Measurements from ENCODE around the gene KLK5. TPM values are rescaled to one million over a fixed set of nuclear protein-coding genes. Genes with fewer than 3 reads are reported as not detected.

KLK5 gene
- total RNA-seq, 2 donors from 2014 or later, result not detected

DNA sequence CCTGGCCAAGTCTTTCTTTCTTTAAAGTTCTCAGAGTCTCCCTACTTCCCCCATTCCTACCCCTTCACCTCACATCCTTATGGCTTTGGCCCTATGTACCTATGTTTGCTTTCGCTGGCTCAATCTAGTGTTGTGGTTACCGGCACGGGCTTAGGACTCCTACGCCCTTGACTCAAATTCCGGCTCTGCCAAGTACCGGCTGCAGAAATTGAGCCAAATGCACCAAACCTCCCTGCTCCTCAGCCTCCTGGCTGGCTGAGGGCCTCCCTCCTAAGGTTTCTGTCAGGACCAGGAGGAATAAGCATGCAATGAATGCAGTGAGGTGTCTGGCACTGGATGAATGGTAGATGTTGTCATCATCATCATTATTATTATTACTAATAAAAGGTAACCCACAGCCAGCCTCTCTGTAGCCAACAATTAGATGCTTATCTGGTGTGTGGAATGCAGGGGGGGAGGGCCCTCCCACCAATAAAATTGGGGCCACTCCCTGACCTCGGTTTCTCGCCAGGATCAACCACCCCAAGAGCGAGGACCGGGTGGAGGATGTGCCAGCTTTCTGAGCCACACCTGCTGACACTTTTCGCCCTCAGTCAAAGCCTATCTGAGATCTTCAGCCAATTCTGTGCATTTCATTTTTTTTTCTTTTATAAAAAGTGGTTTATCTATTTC lies 20.7 kb downstream of the KLK5 start:
- no peak overlapping the region for H3K4me3 ChIP-seq
- TF ChIP-seq, protein P1, sequence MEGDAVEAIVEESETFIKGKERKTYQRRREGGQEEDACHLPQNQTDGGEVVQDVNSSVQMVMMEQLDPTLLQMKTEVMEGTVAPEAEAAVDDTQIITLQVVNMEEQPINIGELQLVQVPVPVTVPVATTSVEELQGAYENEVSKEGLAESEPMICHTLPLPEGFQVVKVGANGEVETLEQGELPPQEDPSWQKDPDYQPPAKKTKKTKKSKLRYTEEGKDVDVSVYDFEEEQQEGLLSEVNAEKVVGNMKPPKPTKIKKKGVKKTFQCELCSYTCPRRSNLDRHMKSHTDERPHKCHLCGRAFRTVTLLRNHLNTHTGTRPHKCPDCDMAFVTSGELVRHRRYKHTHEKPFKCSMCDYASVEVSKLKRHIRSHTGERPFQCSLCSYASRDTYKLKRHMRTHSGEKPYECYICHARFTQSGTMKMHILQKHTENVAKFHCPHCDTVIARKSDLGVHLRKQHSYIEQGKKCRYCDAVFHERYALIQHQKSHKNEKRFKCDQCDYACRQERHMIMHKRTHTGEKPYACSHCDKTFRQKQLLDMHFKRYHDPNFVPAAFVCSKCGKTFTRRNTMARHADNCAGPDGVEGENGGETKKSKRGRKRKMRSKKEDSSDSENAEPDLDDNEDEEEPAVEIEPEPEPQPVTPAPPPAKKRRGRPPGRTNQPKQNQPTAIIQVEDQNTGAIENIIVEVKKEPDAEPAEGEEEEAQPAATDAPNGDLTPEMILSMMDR (IDR thresholded peaks at IDR 0.05), result no peak
- DNase-seq (ENCODE audit: low spot score), result no peak
- H3K4me1 ChIP-seq (ENCODE audit: control insufficient read depth in 1 of 2, low read depth in 2 of 2), result no peaks in the 10 kb centered on the region
- no peaks in the 10 kb centered on the region for H3K9me3 ChIP-seq
- H3K36me3 ChIP-seq, result no peaks in the 10 kb centered on the region
- no peak for ATAC-seq (ENCODE audit: insufficient number of reproducible peaks, low FRiP score, low read depth)
- no peak overlapping the region for H3K27ac ChIP-seq
- no peaks in the 10 kb centered on the region for H3K27me3 ChIP-seq (replicated peaks; ENCODE audit: insufficient read depth)

DNA sequence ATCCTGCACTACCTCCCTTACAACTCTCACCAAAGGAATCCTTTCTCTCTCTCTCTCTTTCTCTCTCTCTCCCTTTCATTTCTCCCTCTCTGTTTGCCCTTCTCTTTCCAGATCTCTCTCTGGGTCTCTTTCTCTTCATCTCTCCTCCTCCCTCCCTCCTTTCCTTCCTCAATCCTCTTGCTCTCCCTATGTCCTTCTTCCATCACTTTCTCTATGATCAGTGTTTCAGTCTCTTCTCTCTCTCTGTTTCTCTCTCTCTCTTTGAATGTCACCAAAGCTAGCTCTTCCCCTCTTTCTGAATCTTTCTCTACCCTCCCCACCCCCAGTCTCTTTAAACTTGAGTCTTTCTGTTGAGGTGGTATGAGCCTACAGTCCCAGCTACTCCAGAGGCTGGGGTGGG lies 21.8 kb downstream of the KLK5 start:
- DNase-seq (ENCODE audit: low spot score) (no peak), ATAC-seq (ENCODE audit: insufficient number of reproducible peaks, low FRiP score, low read depth) (no peak)
- Histone ChIP-seq H3K36me3 (no peaks in the 10 kb centered on the region), H3K9me3 (no peaks in the 10 kb centered on the region), H3K4me1 (ENCODE audit: control insufficient read depth in 1 of 2, low read depth in 2 of 2) (no peaks in the 10 kb centered on the region), H3K27ac (no peak overlapping the region), H3K27me3 (replicated peaks; ENCODE audit: insufficient read depth) (no peaks in the 10 kb centered on the region), H3K4me3 (no peak overlapping the region)
- TF ChIP-seq, protein P1 (IDR thresholded peaks at IDR 0.05), result no peak

DNA sequence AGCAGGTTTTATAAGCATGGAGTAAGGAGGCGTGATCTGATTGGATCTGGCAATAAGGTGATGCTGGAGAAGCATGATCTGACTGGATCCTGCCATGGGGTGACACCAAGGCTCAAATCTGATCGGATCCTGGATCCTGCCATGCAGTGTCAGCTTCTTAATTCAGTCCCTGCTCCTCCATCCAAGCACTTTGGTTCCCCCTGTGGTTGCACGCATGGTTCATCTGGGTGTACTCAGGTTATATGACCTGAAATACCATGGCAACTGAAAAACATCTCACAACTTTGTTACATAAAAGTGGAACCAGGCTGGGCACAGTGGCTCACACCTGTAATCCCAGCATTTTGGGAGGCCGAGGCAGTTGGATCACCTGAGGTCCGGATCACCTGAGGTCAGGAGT lies 24.0 kb downstream of the KLK5 start:
- ATAC-seq (ENCODE audit: insufficient number of reproducible peaks, low FRiP score, low read depth) (no peak), DNase-seq (ENCODE audit: low spot score) (no peak)
- Histone ChIP-seq H3K4me3 (no peak overlapping the region), H3K27me3 (replicated peaks; ENCODE audit: insufficient read depth) (no peaks in the 10 kb centered on the region), H3K27ac (no peak overlapping the region), H3K9me3 (no peaks in the 10 kb centered on the region), H3K36me3 (no peaks in the 10 kb centered on the region), H3K4me1 (ENCODE audit: control insufficient read depth in 1 of 2, low read depth in 2 of 2) (no peaks in the 10 kb centered on the region)
- TF ChIP-seq, protein P1 (IDR thresholded peaks at IDR 0.05), result no peak

DNA sequence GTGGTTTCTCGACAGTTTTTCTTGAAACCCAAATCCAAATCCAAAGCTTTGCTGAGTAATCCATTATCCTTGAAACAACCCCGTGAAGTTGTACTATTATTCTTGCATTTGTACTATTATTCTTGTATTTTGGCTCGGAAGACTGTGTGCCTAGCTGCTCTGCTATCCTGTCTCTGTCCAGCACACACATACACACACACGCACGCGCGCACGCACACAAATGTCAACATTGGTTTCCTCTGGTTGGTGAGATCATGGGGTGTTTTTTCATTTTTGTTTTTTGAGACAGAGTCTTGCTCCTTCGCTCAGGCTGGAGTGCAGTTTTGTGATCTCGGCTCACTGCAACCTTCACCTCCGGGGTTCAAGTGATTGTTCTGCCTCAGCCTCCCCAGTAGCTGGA lies 26.7 kb downstream of the KLK5 start:
- H3K27ac ChIP-seq, result no peak overlapping the region
- no peaks in the 10 kb centered on the region for H3K9me3 ChIP-seq
- H3K4me1 ChIP-seq (ENCODE audit: control insufficient read depth in 1 of 2, low read depth in 2 of 2), result no peaks in the 10 kb centered on the region
- no peaks in the 10 kb centered on the region for H3K27me3 ChIP-seq (replicated peaks; ENCODE audit: insufficient read depth)
- TF ChIP-seq, protein P1 (IDR thresholded peaks at IDR 0.05), result no peak
- H3K4me3 ChIP-seq, result no peak overlapping the region
- no peak for ATAC-seq (ENCODE audit: insufficient number of reproducible peaks, low FRiP score, low read depth)
- no peak for DNase-seq (ENCODE audit: low spot score)
- no peaks in the 10 kb centered on the region for H3K36me3 ChIP-seq

DNA sequence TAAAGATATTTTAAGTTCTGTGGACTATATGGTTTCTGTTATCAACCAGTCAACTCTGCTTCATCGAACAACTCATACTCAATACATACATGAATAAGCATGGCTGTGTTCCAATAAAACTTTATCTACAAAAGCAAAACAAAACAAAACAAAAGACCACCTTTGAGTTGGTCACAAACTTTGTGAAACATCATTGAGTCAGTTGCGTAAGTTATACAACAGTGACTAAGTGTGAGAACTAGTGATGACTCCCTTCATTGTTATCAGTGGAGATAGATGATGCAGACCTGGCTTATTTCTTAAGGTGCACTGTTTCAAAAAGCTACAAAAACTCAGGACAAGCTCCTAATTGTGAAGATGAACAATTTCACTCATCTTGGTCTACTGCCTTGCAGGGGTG lies 27.1 kb downstream of the KLK5 start:
- no peaks in the 10 kb centered on the region for H3K27me3 ChIP-seq (replicated peaks; ENCODE audit: insufficient read depth)
- H3K9me3 ChIP-seq, result no peaks in the 10 kb centered on the region
- DNase-seq (ENCODE audit: low spot score) (no peak), ATAC-seq (ENCODE audit: insufficient number of reproducible peaks, low FRiP score, low read depth) (no peak)
- TF ChIP-seq, protein P1 (IDR thresholded peaks at IDR 0.05), result no peak
- H3K4me1 ChIP-seq (ENCODE audit: control insufficient read depth in 1 of 2, low read depth in 2 of 2), result no peaks in the 10 kb centered on the region
- no peak overlapping the region for H3K4me3 ChIP-seq
- H3K27ac ChIP-seq, result no peak overlapping the region
- no peaks in the 10 kb centered on the region for H3K36me3 ChIP-seq

Data from thoracic aorta (tissue), 2 donors.